Stimulated activated CD8-positive, alpha-beta memory T cell treated with anti-CD3 and anti-CD28 coated beads, Interleukin-15, amount 100 ng/mL, for 4 hours (primary cell): ENCODE data around the gene IL3RA.
"Not testable (repeated sequence)": the region's sequence is repeated elsewhere in the genome, so short reads cannot be mapped to it uniquely, and the experiment has no call there.

Experiments used
- DNase-seq, 2 donors: peaks; one replicate each; pipeline ENCODE4 v3.0.0-alpha.2; 2020; ENCODE audit warnings: low read depth in 2 of 2

Gene IL3RA

DNA sequence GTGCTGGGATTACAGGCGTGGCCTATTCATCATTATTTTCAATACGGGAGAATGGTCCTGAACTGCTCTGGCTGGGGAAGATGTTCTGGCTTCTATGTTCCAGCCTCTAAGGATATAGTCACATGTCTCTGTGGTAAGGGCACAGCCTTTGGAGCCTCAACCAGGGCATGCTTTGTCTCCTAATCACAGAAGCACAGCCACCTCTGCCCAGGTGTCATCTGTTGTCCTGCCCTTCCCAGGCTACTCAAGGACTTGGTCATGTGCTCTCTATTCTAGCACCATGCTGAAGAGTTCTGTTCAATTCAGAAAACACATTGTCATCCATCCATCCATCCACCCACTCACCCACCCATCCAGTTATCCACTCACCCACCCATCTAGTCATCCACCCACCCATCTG, 86.6 kb downstream of the IL3RA start:
- DNase-seq, result no peak

DNA sequence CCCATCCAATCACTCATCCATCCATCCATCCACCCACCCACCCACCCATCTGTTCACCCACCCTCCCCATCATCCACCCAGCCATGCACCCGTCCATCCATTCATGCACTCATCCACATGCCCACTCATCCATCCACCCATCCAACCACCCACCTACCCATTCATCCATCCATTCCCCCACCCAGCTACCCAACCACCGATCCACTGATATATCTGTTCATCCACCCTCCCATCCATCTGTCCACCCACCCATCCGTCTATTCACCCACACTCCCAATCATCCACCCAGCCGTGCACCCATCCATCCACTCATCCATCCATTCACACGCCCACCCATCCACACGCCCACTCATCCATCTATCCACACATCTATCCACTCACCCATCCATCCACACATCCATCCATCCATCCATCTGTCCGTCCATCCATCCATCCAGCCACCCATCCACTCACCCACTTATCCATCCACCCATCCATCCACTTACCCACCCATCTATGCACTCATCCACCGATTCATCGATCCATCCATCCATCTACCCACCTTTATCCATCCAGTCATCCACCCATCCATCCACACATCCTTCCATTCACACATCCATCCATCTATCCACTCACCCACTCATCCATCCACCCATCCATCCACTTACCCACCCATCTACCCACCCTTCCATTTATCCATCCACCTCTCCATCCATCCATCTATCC, 87.7 kb downstream of the IL3RA start:
- no peak for DNase-seq

- DNase-seq, result no peak
These were observed 88.8 kb downstream of the IL3RA start for GRCh38 chrX:1425381-1425780.

DNA sequence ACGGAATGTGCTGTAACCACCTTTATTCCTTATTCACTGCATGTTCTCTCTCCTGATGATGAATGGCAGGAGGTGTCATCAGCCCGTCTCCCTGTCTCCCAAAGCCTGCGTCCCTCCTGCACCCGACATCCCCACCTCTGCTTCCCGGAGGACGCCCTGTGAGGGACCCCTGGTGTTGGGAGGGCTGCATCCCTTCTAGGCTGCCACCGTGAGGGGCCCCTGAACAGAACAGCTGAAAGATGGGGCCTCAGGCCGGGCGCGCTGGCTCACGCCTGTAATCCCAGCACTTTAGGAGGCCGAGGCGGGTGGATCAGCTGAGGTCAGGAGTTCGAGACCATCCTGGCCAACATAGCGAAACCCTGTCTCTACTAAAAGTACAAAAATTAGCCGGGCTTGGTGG, 89.7 kb downstream of the IL3RA start:
- not testable (repeated sequence) for DNase-seq

DNA sequence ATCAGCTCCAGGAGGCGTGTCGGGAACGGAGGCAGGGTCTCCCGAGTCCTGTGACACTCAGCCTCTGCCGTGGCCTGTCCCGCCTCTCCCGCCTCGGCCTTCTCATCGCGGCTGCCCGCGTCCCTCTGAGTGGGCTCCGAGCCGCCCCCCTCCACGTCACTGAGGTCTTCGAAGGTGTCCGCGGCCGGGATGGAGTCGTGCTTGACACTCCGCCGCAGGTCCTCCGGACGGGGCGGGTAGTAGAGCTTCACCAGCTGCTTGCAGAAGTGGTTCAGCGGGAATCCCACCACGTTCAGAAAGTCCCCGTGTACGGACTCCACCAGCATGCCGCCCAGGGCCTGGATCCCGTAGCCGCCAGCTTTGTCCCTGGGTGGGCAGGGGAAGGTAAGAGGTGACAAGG, 91.2 kb downstream of the IL3RA start:
- DNase-seq, result no peak

DNA sequence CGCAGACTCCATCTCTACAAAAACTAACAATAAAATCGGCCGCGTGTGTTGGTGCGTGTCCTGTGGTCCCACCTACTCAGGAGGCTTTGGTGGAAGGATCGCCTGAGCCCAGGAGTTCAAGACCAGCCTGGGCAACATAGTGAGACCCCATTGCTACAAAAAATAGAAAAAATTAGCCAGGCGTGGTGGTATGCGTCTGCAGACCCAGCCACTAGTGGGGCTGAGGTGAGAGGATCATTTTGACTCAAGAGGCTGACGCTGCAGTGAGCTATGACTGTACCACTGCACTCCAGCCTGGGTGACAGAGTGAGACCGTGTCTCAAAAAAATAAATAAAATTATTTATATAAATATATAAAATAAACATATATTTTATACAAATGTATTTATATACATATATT, 93.9 kb downstream of the IL3RA start:
- no peak for DNase-seq
